22Rv1 (cell line): Measurements from ENCODE around the gene PCDH9.
"Not testable (repeated sequence)": the region's sequence is repeated elsewhere in the genome, so short reads cannot be mapped to it uniquely, and the experiment has no call there.

ENCODE experiments used
- H3K27ac ChIP-seq: fragments of 450-650 bp; 2 replicates; pipeline ENCODE4 v1.5.1; 2017
- CTCF ChIP-seq: fragments of 450-650 bp; IDR thresholded peaks from 2 replicates; pipeline ENCODE4 v1.5.1; 2017; ENCODE audit warnings: mild to moderate bottlenecking
- ZFX ChIP-seq: fragments of 450-650 bp; IDR thresholded peaks from 2 replicates; pipeline ENCODE4 v1.6.1; 2017; ENCODE audit warnings: antibody characterized with exemption, borderline replicate concordance

The PCDH9 gene

GRCh38 chr13:66765559-66765958 is 464.6 kb downstream of the PCDH9 start:
- TF ChIP-seq ZFX (no peak), CTCF (no peak)
- no peak overlapping the region for H3K27ac ChIP-seq

DNA sequence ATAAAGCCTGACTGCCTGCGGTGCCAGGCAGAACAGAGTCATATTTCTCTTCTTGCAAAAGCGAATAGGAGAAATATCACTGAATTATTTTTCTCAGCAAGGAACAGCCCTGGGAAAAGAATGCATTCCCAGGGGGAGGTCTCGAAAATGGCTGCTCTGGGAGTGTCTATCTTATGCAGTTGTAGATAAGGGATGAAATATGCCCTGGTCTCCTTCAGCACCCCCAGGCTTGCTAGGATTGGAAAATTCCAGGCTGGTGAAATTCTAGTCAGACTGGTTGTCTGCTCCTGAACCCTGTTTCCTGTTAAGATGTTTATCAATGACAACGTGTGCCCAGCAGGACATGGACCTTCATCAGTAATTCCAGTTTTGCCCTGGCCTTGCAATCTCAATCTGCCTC is 469.5 kb downstream of the PCDH9 start:
- H3K27ac ChIP-seq: not testable (repeated sequence)

DNA sequence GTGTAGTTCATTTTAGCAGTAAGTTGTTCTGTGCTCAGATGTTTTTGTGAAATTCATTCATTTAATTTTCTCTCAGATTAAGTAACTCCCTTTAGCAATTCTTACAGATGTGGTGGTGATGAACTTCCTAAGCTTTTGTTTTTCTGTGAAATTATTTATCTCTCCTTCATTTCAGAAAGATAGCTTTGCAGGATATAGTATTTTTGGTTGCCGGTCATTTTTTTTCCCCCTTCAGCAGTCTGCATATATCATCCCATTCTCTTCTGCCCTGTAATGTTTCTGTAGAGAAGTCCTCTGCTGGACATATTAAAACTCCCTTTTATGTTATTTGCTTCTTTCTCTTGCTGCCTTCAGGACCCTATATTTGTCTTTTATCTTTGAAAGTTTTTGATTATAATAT is 470.2 kb downstream of the PCDH9 start:
- no peak for TF ChIP-seq ZFX
- no peak for TF ChIP-seq CTCF
- H3K27ac ChIP-seq: no peak overlapping the region

- H3K27ac ChIP-seq: no peak overlapping the region
- TF ChIP-seq CTCF: no peak
- no peak for TF ChIP-seq ZFX
These were observed 478.4 kb downstream of the PCDH9 start for GRCh38 chr13:66751691-66752090.

DNA sequence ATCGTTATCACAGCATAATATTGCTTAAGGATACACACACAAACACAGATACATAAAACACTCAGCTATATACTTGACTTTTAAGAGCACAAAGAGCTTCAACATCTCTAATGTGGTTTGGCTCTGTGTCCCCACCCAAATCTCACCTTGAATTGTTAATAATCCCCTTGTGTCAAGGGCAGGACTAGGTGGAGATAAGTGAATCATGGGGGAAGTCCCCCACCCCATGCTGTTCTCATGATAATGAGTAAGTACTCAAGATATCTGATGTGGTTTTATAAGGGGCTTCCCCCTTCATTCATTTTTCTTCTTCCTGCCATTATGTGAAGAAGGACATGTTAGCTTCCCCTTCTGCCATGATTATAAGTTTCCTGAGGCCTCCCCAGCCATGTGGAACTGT is 481.4 kb downstream of the PCDH9 start:
- H3K27ac ChIP-seq: no peak overlapping the region
- no peak for TF ChIP-seq CTCF
- no peak for TF ChIP-seq ZFX

DNA sequence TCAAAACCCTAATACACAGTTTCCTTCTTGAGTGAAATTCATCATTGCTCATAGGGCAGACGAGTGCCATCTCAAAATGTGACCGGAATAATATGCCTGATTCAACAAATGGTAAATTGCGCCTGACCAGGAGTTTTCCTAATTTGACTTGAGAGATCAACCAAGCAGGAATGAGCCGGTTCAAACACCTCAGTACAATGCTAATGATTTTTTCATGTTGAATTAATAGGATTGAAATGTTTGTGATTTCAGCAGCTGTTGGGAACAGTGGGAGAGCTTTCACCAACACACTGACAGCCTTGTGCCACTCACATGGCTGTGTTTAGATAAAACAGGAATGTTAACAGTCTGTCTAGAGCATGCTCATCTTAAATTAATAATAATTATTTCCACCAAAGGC is 484.8 kb downstream of the PCDH9 start:
- H3K27ac ChIP-seq: no peak overlapping the region
- TF ChIP-seq ZFX (no peak), CTCF (no peak)

- H3K27ac ChIP-seq: no peak overlapping the region
- no peak for TF ChIP-seq CTCF
- TF ChIP-seq ZFX: no peak
These were observed 506.6 kb downstream of the PCDH9 start for GRCh38 chr13:66723576-66723975.

- no peak for TF ChIP-seq ZFX
- TF ChIP-seq CTCF: no peak
- no peak overlapping the region for H3K27ac ChIP-seq
These were observed 513.6 kb downstream of the PCDH9 start for GRCh38 chr13:66716538-66716937.
